Esophagus mucosa (tissue), 1 donor: Measurements from ENCODE around the gene YIPF4. TPM values are rescaled to one million over a fixed set of nuclear protein-coding genes. Genes with fewer than 3 reads are reported as not detected.
A peak's percentile ranks its signal among the peaks of the same experiment; 100 is the strongest.
"Not testable (repeated sequence)": the region's sequence is repeated elsewhere in the genome, so short reads cannot be mapped to it uniquely, and the experiment has no call there.

Experiments used
- ATAC-seq: fragments of 200-7000 bp; cut with Tn5 transposase; one replicate; pipeline ENCODE4 v1.9.1; 2020
- total RNA-seq: library from RNA; stranded (reverse); gene quantifications from one replicate; pipeline ENCODE4 v1.2.4, GENCODE V29; 2023
- donor health status: DM: yes; HTN: yes; CAD: no.

YIPF4 gene
- total RNA-seq, 1 donor from 2014 or later: 22.3 TPM

DNA sequence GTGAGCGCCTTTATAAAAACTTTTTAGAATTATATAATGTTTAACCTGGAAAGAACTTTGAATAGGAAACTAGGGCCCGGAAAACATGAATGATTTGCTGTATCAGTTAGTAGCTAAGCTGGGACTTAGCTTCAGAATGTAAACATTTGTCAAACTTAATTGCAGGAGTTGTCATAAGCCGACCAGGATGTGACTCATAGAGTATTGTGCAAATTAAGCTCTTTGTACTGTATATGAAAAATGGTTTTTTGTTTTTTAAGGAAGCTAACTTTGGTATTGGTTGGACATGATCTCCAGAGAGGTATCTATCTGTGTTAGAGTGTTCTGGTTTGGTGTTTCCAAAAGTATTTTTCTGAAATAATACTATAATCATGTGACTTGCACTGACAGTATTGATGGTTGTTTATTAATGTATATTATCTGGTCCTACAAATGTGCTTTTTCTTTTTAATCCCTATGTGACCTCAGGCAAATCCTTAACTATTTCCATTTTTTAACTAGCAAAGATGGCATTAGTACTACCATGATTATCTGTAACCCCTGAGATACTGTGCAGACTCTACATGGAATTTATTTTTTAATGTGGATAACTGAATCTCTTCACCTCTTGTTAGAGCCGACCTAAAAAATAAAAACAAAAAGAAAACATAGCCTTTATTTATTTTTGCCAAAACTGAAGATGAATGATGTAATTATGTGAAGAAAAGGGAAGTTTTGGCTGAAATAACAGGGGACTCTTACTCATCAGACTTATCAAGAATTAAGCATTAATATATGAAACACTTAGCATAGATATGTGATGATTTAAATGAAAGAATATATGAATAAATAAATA, 11.7 kb downstream of the YIPF4 start:
- ATAC-seq: peak; percentile 93

DNA sequence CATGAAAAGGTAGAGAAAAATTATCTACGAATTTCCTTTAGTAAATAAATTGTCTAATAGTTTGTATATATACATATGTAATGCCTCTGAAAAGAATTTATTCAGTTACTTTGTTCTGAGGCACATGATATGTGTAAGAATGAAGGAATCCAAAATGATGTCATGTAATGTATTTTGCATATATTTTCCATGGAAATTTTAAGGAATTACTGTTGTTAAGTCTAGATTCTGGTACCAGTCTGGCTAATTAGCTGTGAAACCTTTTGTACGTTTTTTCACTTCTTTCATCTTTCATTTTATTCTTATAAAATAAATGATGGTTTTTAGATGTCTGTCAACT, 12.3 kb downstream of the YIPF4 start:
- no peak for ATAC-seq

GRCh38 chr2:32291746-32292145, 14.0 kb downstream of the YIPF4 start:
- ATAC-seq: no peak

DNA sequence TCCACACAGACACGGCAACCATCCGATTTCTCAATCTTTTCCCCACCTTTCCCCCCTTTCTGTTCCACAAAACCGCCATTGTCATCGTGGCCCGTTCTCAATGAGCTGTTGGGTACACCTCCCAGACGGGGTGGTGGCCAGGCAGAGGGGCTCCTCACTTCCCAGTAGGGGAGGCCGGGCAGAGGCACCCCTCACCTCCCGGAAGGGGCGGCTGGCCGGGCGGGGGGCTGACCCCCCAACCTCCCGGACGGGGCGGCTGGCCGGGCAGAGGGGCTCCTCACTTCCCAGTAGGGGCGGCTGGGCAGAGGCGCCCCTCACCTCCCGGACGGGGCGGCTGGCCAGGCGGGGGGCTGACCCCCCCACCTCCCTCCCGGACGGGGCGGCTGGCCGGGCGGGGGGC, 15.8 kb downstream of the YIPF4 start:
- ATAC-seq: not testable (repeated sequence)

DNA sequence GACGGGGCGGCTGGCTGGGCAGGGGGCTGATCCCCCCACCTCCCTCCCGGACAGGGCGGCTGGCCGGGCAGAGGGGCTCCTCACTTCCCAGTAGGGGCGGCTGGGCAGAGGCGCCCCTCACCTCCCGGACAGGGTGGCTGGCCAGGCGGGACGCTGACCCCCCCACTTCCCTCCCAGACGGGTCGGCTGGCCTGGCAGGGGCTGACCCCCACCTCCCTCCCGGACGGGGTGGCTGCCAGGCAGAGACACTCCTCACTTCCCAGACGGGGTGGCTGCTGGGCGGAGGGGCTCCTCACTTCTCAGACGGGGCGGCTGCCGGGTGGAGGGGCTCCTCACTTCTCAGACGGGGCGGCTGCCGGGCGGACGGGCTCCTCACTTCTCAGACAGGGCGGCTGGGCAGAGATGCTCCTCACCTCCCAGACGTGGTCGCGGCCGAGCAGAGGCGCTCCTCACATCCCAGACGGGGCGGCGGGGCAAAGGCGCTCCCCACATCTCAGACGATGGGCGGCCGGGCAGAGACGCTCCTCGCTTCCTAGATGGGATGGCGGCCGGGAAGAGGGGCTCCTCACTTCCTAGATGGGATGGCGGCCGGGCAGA, 16.4 kb downstream of the YIPF4 start:
- ATAC-seq: not testable (repeated sequence)

GRCh38 chr2:32310577-32310976, 32.9 kb downstream of the YIPF4 start:
- ATAC-seq: no peak

DNA sequence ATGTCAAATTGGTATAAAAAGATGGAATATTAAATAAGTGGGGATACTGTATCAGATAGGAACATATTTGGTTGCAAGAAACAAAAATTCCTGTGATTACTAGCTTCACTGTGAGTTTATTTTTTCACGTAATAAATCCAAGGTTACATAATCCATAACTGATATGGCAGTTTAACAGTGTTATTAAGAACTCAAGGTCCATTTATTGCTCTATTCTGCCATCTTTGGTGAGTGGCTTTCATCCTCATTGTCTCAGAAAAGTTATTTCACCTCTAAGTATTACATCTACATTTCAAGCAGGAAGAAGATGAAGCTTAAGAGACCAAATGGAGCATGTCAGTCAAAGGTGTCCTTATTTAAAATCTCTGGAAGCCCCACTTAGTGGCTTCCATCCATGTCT, 37.2 kb downstream of the YIPF4 start:
- no peak for ATAC-seq

DNA sequence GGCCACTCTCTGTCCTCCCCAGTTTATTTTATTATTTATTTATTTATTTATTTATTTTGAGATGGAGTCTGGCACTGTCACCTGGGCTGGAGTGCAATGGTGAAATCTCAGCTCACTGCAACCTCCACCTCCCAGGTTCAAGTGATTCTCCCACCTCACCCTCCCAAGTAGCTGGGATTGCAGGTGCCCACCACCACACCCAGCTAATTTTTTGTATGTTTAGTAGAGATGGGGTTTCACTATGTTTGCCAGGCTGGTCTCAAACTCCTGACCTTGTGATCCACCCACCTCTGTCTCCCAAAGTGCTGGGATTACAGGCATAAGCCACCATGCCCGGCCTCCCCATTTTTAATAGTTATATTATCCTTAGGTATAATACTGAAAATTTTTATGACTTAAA, 51.0 kb downstream of the YIPF4 start:
- ATAC-seq: not testable (repeated sequence)

DNA sequence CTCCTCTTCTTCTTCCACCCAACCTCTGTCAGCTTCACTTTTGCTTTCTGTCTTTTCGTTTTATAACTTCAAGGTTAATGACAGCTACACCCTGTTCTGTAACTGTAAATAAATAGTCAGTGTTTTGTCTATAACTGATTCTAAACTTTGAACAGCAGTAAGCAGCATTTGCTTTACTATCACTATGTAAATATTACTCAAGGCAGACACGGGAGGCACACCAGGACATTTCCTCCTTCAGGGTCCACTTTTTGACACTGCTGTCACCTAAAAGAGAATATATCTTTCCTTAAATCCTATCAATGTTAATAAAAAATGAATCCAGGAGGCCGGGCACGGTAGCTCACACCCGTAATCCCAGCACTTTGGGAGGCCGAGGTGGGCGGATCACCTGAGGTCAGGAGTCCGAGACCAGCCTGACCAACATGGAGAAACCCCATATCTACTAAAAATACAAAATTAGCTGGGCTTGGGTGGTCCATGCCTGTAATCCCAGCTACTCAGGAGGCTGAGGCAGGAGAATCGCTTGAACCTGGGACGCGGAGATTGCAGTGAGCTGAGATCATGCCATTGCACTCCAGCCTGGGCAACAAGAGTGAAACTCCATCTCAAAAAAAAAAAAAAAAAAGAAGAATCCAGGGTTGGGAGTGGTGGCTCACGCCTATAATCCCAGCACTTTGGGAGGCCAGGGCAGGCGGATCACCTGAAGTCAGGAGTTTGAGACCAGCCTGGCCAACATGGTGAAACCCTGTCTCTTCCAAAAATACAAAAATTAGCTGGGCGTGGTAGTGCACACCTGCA, 51.7 kb downstream of the YIPF4 start:
- not testable (repeated sequence) for ATAC-seq

GRCh38 chr2:32330136-32330535, 52.4 kb downstream of the YIPF4 start:
- ATAC-seq: no peak

DNA sequence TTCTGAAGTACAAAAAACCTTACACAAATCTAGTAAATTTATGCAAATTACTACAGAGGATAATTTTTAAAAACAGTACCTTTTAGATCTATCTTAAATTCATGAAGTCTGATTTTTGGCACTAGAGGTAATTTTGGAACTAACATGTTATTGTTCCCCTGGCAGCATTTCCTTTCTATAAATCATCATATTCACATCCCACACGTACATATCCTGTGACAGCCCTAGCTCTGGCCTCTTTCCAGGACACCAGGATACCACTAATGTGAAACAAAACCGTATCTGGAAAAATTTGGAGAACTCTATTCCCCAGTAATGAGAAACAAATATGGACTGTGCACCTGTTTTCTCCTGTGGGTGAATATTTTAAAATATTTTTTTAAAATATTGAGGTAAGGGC, 65.1 kb downstream of the YIPF4 start:
- ATAC-seq: no peak

DNA sequence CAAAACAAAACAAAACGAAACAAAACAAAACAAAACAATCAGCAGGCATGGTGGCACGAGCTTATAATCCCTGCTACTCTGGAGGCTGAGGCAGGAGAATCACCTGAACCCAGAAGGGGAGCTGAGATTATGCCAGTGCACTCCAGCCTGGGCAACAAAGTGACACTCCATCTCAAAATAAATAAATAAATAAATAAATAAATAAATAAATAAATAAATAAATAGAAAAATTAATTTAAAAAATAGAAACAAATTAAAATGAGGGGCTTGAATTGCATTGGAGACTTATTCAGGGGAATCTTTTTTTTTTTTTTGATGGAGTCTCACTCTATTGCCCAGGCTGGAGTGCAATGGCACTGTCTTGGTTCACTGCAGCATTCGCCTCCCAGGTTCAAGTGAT, 73.1 kb downstream of the YIPF4 start:
- not testable (repeated sequence) for ATAC-seq

- ATAC-seq: no peak
Measured at GRCh38 chr2:32355976-32356680, 78.4 kb downstream of the YIPF4 start.

- peak; percentile 97 for ATAC-seq
Measured at GRCh38 chr2:32356681-32357317, 79.1 kb downstream of the YIPF4 start, which contains the start of gene BIRC6. Gene BIRC6 (plus strand): TSS chr2:32357023. CDS start chr2:32357162, 139 bp downstream.

DNA sequence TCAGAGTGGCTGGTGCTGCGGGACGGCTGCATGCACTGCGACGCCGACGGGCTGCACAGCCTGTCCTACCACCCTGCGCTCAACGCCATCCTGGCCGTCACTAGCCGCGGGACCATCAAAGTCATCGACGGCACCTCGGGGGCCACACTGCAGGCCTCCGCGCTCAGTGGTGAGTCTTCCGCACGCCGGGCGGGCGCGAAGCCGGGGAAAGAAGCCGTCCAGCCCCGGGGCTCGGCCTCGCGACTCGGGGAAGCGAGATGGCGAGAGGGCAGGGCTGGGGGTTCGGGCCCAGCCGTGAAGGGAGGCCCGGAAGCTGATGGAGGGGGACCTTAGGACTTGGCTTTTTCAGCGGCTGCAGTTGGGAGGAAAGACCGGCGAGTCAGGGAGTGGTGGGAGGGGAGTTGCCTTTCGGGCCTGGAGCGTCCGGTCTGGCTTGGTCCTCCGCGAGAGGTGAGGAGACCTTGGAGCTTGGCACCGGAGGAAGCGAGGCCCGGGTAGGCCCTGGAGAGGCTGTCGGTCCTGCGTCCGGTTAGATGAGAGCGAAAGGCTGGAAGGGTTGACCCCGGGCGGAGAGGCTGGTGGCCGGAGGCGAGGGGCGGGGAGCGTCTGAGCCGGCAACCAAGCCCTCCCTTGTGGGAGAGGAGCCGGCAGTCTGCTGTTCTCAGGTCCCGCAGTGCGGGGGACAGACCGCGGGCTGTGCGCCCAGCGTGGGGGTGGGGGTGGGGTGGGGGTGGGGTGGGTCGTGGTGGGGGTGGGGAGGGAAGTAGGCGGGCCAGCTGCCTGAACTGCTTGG, 79.8 kb downstream of the YIPF4 start:
- ATAC-seq: peak; percentile 21

DNA sequence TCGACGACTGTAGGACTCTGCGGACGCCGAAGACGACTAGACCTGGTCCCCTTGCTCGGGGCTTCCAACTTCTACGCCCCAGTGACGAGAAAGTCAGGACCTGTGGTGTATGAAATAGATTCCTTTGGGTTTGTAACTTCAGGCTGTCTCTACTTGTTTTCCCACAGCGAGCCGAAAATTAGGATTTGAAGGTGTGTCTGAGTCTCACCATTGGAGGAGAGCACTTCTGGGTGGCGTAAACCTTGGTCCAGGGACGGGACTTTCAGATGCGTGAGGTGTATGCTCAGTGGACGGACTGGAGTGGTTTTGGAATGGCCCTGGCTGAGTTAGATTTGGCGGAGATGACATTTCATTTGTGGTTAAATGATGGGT, 80.4 kb downstream of the YIPF4 start:
- ATAC-seq: peak; percentile 7

DNA sequence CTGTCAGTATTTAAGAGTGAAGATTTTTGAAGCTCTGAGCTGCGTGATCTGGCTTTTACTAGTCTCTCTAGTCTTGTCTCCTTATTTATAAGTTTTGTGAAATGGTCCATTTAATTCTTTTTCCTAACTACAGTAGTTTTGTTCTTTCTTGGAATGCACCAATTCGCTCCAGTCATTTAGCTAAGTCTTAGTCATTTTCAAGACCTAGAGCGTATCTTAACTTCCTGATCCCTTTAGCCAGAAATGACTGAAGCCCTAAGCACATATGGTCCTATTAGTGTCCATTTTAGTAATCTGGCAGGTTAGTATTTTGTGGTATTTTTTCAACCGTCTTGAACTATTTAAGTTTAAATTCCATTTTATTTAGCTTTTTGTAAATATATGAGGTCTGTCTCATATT, 82.7 kb downstream of the YIPF4 start:
- ATAC-seq: no peak

DNA sequence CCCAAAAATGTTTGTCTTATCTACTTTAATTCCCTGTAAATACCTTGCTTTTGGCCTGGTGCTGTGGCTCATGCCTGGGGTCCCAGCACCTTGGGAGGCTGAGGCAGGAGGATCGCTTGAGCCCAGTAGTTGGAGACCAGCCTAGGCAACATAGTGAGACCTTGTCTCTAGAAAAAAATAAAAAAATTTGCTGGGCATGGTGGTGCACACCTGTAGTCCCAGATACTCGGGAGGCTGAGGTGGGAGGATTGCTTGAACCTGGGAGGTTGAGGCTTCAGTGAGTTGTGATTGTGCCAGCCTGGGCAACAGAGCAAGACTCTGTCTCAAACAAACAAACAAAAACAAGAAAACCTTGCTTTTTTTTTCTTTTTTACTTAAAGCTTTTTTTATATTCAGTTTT, 85.3 kb downstream of the YIPF4 start:
- not testable (repeated sequence) for ATAC-seq

GRCh38 chr2:32363597-32363996, 85.9 kb downstream of the YIPF4 start:
- ATAC-seq: no peak

DNA sequence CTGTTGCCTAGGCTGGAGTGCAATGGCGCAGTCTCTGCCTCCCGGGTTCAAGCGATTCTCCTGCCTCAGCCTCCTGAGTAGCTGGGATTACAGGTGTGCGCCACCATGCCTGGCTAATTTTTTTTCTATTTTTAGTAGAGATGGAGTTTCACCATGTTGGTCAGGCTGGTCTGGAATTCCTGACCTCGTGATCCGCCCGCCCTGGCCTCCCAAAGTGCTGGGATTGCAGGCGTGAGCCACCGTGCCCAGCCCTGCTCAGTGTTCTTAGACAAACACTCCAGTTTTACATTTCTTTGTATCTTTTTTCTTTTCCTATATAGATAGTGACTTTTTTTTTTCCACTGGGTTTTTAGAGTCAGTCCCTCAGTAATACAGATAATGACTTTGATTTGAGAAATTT, 86.6 kb downstream of the YIPF4 start:
- not testable (repeated sequence) for ATAC-seq

DNA sequence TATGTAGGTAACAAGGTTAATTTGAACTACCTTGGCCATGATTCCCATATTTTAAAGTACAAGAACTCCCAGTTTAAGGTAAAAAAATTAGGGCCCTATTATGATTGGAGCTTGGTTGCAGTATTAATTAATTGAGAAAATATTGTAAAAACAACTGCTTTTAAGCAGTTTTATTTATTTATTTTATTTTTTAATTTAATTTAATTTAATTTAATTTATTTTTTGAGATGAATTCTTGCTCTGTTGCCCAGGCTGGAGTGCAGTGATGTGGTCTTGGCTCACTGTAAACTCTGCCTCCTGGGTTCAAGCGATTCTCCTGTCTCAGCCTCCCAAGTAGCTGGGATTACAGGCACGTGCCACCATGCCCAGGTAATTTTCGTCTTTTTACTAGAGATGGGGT, 88.0 kb downstream of the YIPF4 start:
- not testable (repeated sequence) for ATAC-seq
